ENCODE data around the gene KRTAP10-3. TPM values are rescaled to one million over a fixed set of nuclear protein-coding genes. Genes with fewer than 3 reads are reported as not detected.
"Not testable (repeated sequence)": the region's sequence is repeated elsewhere in the genome, so short reads cannot be mapped to it uniquely, and the experiment has no call there.

Gene KRTAP10-3
- total RNA-seq, 1 donor from 2014 or later, result not detected

GRCh38 chr21:44595524-44595923, 36.9 kb upstream of the KRTAP10-3 start:
- H3K36me3 ChIP-seq (ENCODE audit: control insufficient read depth, insufficient read depth, low read length), result no peaks in the 10 kb centered on the region
- FAIRE-seq (no peak), DNase-seq (ENCODE audit: low read depth) (no peak)
- H3K27me3 ChIP-seq (ENCODE audit: control insufficient read depth, insufficient read depth, low read length), result no peaks in the 10 kb centered on the region
- H3K4me3 ChIP-seq (ENCODE audit: low read depth, low read length), result no peak overlapping the region
- no peak for TF ChIP-seq CTCF (IDR thresholded peaks at IDR 0.05; ENCODE audit: insufficient read depth, low read length, severe bottlenecking)

- FAIRE-seq, result no peak
Measured at GRCh38 chr21:44594406-44594916, 35.9 kb upstream of the KRTAP10-3 start.

GRCh38 chr21:44593598-44594405, 35.2 kb upstream of the KRTAP10-3 start:
- DNase-seq (ENCODE audit: low read depth) (peak; percentile 9), FAIRE-seq (no peak)
- Histone ChIP-seq H3K36me3 (ENCODE audit: control insufficient read depth, insufficient read depth, low read length) (no peaks in the 10 kb centered on the region), H3K4me3 (ENCODE audit: low read depth, low read length) (no peak overlapping the region), H3K27me3 (ENCODE audit: control insufficient read depth, insufficient read depth, low read length) (no peaks in the 10 kb centered on the region)
- TF ChIP-seq CTCF (IDR thresholded peaks at IDR 0.05; ENCODE audit: insufficient read depth, low read length, severe bottlenecking), result no peak

More at GRCh38 chr21:44594406-44594916, 35.9 kb upstream of the KRTAP10-3 start:
- no peaks in the 10 kb centered on the region for H3K36me3 ChIP-seq (ENCODE audit: control insufficient read depth, insufficient read depth, low read length)
- no peaks in the 10 kb centered on the region for H3K27me3 ChIP-seq (ENCODE audit: control insufficient read depth, insufficient read depth, low read length)
- no peak for TF ChIP-seq CTCF (IDR thresholded peaks at IDR 0.05; ENCODE audit: insufficient read depth, low read length, severe bottlenecking)
- DNase-seq (ENCODE audit: low read depth), result no peak
- no peak overlapping the region for H3K4me3 ChIP-seq (ENCODE audit: low read depth, low read length)

GRCh38 chr21:44592446-44593311, 34.1 kb upstream of the KRTAP10-3 start, which contains the start of gene KRTAP10-6:
TSS of gene KRTAP10-6 (minus strand) at chr21:44592505. CDS start at chr21:44592484, 21 bp downstream.
- TF ChIP-seq CTCF (IDR thresholded peaks at IDR 0.05; ENCODE audit: insufficient read depth, low read length, severe bottlenecking), result no peak
- DNase-seq (ENCODE audit: low read depth), result no peak
- Histone ChIP-seq H3K27me3 (ENCODE audit: control insufficient read depth, insufficient read depth, low read length) (no peaks in the 10 kb centered on the region), H3K4me3 (ENCODE audit: low read depth, low read length) (no peak within 1 kb of the TSS), H3K36me3 (ENCODE audit: control insufficient read depth, insufficient read depth, low read length) (no peaks in the 10 kb centered on the region)
- FAIRE-seq, result no peak

GRCh38 chr21:44591801-44592130, 33.2 kb upstream of the KRTAP10-3 start:
- not testable (repeated sequence) for H3K4me3 ChIP-seq (ENCODE audit: low read depth, low read length); H3K27me3 ChIP-seq (ENCODE audit: control insufficient read depth, insufficient read depth, low read length); FAIRE-seq; DNase-seq (ENCODE audit: low read depth); H3K36me3 ChIP-seq (ENCODE audit: control insufficient read depth, insufficient read depth, low read length)

- H3K4me3 ChIP-seq (ENCODE audit: low read depth, low read length); H3K27me3 ChIP-seq (ENCODE audit: control insufficient read depth, insufficient read depth, low read length); FAIRE-seq; DNase-seq (ENCODE audit: low read depth); H3K36me3 ChIP-seq (ENCODE audit: control insufficient read depth, insufficient read depth, low read length): not testable (repeated sequence)
Measured at GRCh38 chr21:44590897-44591800, 32.6 kb upstream of the KRTAP10-3 start.
